GM21825 (cell line): ENCODE measurements around the gene REXO1.

Experiments used
- ATAC-seq: cut with Tn5 transposase; IDR thresholded peaks from one replicate; pipeline ENCODE4 v1.9.1; 2021; ENCODE audit warnings: mild to moderate bottlenecking, moderate library complexity; ENCODE audit not compliant: unreplicated experiment

Gene REXO1

DNA sequence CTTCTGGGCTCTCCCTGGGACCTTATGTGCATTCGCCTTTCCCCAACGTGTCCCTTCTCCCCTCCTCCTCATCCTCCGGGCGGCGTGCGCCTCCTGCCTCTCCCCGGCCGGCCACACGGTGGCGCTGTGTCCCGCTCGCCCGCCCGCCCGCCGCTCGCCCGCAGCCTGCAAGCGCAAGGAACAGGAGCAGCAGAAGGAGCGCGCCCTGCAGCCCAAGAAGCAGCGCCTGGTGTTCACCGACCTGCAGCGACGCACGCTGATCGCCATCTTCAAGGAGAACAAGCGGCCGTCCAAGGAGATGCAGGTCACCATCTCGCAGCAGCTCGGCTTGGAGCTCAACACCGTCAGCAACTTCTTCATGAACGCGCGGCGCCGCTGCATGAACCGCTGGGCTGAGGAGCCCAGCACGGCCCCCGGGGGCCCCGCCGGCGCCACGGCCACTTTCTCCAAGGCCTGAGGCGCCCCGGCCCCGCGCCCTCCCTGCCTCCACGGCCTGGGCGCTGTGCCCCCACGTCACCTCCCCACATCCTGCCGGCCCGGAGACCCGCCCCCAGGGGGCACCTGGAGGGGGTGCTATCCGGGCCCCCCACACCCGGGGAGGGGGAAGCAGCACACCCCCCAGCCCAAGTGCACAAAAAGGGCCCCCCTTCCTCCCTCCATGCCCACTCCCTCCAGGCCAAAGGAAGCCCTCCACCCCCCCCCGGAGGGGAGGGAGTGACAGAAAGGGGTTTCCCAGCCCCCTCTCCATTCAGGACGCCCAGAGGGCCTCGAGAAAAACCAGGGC lies 73.1 kb downstream of the REXO1 start:
- ATAC-seq: no peak

DNA sequence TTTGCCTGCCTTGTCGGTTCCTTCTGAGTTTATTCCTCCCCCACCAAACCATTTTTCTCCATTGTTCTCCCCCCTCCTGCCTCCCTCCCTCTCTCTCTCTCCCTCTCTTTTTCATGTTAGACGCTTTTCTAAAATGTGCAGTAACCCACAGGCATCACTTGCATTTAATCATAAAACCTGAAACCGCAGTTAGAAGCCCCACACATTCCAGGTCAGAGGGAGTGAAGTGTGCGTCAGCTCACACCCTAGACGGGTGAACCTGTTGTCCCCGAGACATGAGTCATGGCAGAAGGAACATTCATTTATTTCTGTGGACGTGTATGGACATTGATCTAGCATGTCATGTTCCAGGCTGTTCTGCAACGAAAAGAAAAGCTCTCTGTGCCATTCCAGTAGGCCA lies 75.1 kb downstream of the REXO1 start:
- ATAC-seq: no peak

DNA sequence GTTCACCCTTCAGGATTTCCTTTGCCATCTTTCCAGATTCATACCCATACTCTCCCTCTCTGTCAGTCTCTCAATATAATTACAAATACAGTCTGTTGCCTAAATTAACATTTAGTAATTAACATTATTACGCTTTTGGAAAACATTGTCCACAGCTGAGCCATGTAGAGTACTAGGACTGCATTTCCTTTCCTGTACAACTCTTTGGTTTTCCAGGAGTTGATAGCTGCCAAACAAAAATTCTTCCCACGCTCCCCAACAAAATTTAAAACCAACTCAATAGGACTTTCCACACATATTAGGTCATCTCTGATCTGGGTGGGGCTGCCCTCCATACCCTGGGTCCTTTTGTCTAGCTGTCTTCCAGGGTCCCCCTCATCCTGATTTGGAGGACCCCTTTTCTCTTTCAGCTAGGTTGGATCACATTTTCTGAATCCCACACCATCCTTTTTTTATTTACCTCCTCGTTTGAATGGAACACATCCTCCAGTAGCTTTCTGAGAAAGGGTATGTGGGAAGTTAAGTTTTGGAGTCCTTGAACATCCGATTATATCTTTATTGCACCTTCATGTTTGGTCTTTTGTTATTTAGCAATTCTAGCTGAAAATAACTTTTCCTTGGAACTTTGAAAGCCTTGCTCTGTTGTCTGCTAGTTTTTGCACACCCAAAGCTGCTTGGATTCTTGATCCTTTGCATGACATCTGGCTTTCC lies 77.3 kb downstream of the REXO1 start:
- no peak for ATAC-seq

DNA sequence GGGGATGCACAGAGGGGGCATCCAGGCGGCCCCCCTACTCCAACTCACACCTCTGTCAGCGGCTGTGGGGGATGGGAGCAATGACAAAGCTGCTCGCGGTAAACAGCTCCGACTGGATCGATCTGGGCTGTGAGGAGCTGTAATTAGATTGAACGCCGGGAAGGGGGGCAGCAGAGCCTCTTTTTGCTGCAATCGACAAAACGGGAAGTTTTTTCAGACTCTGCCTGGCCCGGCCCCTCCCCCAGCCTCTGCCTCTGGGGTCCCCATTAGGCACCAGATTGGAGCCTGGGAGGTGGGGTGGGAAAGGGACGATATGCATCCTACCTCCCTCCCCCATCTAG lies 78.7 kb downstream of the REXO1 start:
- ATAC-seq: no peak

DNA sequence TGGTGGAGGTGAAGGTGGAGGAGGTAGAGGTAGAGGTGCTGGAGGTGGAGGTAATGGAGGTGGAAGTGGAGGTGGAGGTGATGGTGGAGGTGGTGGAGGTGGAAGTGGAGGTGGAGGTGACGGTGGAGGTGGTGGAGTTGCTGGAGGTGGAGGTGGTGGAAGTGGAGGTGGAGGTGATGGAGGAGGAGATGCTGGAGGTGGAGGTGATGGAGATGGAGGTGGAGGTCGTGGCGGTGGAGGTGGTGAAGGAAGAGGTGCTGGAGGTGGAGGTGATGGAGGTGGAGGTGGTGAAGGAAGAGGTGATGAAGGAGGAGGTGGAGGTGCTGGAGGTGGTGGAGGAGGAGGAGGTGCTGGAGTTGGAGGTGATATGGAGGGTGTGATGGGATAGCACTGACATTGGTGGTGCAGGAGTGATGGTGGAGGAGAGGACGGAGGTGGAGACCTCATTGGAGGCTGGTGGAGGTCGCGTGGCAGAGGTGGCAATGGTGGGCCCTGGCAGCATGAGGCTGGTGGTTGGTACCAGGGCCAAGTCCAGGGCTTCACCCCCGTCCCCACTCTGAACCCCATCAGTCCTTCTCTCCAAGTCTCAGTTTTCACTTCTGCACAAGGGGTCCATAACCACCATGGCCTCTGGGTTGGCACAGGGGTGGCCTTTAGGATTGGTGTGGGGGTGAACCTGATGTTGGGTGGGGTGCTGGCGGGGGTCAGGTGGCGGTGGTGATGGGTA lies 79.2 kb downstream of the REXO1 start:
- ATAC-seq: no peak

DNA sequence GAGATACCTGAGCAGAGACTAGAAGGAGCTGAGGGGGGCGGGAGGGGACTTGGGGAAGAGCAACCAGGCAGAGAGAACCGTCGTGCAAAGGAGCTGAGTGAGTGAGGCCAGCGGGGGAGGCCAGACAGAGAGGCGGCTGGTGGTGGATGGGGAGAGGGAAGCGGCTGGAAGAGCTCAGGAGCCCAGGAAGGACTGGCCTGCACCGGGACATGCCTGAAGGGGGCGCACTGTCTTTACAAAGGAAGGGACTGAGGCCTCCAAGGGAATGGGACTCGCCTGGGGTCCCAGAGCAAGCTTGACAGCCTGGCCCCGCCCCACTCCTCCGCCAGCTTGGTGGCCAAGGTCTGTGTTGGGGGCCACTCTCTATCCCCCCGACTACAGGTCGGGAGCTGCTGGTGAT lies 80.0 kb downstream of the REXO1 start:
- no peak for ATAC-seq

DNA sequence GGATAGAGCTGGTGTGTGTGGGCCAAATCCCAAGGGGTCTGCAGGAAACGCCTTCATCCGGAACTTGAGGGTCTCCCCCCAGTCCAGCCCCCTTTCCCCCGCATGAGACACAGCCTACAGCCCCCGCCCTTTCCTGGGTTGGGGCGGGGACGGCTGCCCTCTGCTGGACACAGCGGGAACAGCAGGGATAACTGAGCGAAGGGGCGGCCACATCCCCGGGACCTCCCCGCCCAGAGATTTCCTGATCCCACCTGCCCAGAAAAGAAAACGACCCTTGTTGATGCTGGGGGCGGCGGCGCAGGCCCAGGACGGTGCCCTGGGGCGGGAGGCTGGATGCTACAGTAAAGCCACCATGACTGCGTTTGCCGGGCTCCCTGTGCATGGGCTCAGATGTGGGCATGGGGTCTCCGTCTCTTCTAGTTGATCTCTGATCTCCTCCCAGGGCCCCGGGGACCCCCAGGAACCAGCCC lies 80.8 kb downstream of the REXO1 start:
- ATAC-seq: no peak

DNA sequence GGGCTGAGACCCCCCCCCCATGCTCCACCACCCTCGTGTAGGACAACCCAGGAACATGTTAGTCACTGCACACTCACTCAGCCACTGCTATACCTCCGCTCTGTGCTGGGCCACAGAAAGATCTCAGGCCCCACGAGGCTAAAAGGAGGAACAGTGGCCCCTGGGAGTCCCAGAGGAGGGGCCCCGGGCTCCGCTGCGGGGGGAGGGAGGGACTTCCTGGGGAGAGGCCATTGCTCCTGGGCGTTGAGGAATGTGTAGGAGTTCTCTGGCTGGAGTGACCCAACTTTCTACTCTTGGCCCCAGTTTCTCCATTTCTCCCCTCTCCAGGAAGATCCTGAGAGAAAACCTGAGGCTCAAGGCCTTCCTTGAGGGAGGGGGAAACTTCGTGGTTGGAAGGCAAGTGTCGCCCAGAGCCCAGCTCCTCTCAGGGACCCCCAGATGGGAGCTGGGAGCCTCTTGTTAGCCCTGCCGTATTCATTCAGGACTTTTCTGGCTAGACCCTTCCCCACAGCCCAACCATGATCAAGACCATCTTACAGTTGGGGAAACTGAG lies 81.4 kb downstream of the REXO1 start:
- ATAC-seq: no peak

DNA sequence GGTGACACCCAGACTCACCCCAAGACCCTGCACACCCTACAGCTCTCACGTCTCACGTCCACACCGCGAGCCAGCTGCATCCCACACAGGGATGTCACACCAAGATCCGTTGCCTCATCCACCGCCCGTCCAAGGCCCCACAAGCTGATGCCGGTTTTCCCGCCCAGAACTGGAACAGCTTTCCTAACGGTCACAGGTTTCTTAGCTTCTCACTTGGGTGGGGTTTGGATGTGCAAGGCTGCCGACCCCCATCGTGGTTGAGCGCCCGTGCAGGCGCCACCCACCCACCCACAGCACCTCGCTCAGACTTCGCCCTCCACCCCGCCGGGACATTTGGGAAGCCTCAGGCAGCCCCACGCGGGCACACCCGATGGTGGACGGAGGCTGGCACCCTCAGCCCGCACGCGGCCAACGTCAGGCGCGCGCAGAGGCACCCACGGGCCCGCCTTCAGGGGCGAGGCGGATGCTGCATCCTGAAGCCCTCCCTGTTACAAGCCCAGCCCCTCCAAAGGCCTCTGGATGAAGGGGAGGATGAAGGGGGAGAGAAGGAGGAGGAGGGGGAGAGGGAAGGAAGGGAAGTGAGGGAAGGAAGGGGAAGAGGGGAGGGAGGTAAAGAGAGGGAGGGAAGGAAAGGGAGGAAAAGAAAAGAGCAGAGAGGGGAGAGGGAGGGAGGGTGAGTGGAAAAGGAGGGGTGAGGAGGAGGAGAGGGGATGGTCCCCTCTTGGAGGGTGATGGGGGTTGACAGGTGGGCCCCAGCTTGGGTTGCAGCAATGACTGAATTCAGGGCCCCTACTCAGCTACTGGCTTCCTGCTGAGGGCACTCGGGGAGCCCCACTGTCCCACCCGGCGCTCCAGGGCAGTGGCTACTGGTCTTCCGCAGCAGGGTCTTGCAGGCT lies 82.1 kb downstream of the REXO1 start:
- no peak for ATAC-seq
